Cardiac muscle cell (in vitro differentiated cells and primary cell): ENCODE results near the gene WIPI1. TPM values are rescaled to one million over a fixed set of nuclear protein-coding genes. Genes with fewer than 3 reads are reported as not detected.

ENCODE experiments used
- DNase-seq, 2 donors: peaks; one replicate each; pipeline versions ENCODE4 v3.0.0 to v3.0.0-alpha.2; 2010 to 2017; ENCODE audit warnings: low read depth in 1 of 2, low spot score in 1 of 2
- H3K27ac ChIP-seq: fragments of 200-600 bp; sonication (generic); 2 replicates; pipeline ENCODE4 v1.5.1; 2016
- H3K27me3 ChIP-seq: fragments of 200-600 bp; sonication (generic); 2 replicates; pipeline ENCODE4 v1.6.0; 2016; ENCODE audit warnings: control low read depth
- H3K36me3 ChIP-seq: fragments of 200-600 bp; sonication (generic); 2 replicates; pipeline ENCODE4 v1.5.1; 2016; ENCODE audit warnings: control low read depth
- H3K4me1 ChIP-seq: fragments of 200-600 bp; sonication (generic); 2 replicates; pipeline ENCODE4 v1.8.1; 2017; ENCODE audit warnings: low read depth, mild to moderate bottlenecking, mixed run types
- H3K4me3 ChIP-seq: fragments of 200-600 bp; sonication (generic); 2 replicates; pipeline ENCODE4 v1.5.1; 2016; ENCODE audit warnings: mild to moderate bottlenecking
- H3K9me3 ChIP-seq: fragments of 200-600 bp; sonication (generic); 2 replicates; pipeline ENCODE4 v1.5.1; 2017; ENCODE audit warnings: low read depth, mild to moderate bottlenecking, control low read depth
- polyA plus RNA-seq: library from polyadenylated mRNA; unstranded; fragments of >200 nt; fragmentation: Nextera tagmentation; extraction: Ambion mirVana; gene quantifications from 2 replicates; pipeline ENCODE4 v1.2.1, GENCODE V29; 2016
- total RNA-seq: library from RNA; depleted of rRNA; stranded (reverse); fragments of >200 nt; gene quantifications from 2 replicates; pipeline ENCODE4 v1.2.3, GENCODE V29; 2016
- TF ChIP-seq, protein P1 (sequence below): IDR thresholded peaks from 2 replicates; pipeline ENCODE4 v1.5.1; 2012; ENCODE audit warnings: low read depth, mild to moderate bottlenecking, low read length

WIPI1 gene, protein sequence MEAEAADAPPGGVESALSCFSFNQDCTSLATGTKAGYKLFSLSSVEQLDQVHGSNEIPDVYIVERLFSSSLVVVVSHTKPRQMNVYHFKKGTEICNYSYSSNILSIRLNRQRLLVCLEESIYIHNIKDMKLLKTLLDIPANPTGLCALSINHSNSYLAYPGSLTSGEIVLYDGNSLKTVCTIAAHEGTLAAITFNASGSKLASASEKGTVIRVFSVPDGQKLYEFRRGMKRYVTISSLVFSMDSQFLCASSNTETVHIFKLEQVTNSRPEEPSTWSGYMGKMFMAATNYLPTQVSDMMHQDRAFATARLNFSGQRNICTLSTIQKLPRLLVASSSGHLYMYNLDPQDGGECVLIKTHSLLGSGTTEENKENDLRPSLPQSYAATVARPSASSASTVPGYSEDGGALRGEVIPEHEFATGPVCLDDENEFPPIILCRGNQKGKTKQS
- total RNA-seq = 39.8 and 76.7 TPM in 2 replicates
- polyA plus RNA-seq = 57.5 and 72.5 TPM in 2 replicates

DNA sequence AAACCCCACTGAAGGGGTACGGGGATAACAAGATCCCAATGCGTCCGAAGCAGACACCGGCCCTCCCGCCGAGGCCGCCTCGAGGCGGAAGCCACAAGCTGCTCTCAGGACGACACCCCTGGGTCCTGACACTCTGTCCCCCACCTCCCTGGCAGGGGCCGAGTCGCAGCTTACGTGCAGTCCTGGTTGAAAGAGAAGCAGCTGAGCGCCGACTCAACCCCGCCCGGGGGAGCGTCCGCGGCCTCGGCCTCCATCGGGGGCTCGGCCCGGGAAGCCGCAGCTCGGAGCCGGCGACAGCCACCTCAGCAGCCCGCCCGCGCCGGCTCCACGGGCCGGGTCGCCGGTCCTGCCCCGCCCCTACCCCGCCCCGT lies at the start of gene WIPI1:
WIPI1 (minus strand) TSS at position 329 of the 371 bp plus-strand sequence; CDS start at position 254, 75 bp downstream.
- no peaks in the 10 kb centered on the region for H3K36me3 ChIP-seq
- peak within 1 kb of the TSS; percentile 65 for H3K4me3 ChIP-seq
- peak within 1 kb of the TSS; percentile 69 for H3K27ac ChIP-seq
- H3K27me3 ChIP-seq = no peaks in the 10 kb centered on the region
- no peaks in the 10 kb centered on the region for H3K9me3 ChIP-seq
- no peak for DNase-seq
- TF ChIP-seq, protein P1, sequence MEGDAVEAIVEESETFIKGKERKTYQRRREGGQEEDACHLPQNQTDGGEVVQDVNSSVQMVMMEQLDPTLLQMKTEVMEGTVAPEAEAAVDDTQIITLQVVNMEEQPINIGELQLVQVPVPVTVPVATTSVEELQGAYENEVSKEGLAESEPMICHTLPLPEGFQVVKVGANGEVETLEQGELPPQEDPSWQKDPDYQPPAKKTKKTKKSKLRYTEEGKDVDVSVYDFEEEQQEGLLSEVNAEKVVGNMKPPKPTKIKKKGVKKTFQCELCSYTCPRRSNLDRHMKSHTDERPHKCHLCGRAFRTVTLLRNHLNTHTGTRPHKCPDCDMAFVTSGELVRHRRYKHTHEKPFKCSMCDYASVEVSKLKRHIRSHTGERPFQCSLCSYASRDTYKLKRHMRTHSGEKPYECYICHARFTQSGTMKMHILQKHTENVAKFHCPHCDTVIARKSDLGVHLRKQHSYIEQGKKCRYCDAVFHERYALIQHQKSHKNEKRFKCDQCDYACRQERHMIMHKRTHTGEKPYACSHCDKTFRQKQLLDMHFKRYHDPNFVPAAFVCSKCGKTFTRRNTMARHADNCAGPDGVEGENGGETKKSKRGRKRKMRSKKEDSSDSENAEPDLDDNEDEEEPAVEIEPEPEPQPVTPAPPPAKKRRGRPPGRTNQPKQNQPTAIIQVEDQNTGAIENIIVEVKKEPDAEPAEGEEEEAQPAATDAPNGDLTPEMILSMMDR = no peak
- H3K4me1 ChIP-seq = peaks cover 23% of the 10 kb centered on the region

DNA sequence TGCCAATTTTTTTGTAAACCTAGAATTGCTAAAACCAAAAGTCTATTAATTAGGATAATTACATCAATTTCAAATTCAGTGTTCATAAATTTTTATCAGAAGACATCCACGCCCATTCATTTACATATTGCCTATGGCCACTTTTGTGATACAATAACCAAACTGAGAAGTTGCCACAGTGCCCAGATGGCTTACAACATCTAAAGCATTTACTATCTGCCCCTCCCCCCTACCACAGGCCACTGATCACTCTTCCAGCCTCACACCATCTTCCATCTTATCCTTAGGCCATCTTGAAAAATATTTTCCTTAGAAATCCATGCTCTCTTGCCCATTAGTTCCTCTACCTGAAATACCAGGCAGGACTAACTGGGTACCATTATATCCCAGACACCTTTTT lies 48.7 kb upstream of the WIPI1 start:
- no peak for DNase-seq
- TF ChIP-seq, protein P1 = no peak
- Histone ChIP-seq H3K27ac (no peak overlapping the region), H3K36me3 (no peaks in the 10 kb centered on the region), H3K27me3 (no peaks in the 10 kb centered on the region), H3K4me3 (no peak overlapping the region), H3K4me1 (peaks cover 13% of the 10 kb centered on the region), H3K9me3 (no peaks in the 10 kb centered on the region)

DNA sequence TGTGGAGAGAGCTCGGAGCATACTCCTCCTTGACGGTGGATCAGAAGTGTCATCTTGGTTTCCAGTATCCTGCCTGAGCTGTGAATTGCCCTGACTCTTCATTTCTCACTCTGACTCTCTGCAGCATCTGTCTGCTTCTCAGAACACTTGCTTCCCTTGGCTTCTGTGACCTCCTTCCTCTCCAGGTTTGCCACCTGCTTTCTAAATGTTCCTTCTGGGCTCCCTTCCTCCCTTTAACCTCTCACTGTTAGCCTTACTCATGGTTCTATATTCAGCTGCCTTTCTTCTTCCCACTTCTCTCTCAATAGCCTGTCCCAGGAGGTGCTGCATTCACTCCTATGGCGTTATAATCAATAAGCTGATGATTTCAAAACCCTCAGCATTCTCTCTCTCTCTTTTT lies 43.8 kb upstream of the WIPI1 start:
- TF ChIP-seq, protein P1 = no peak
- Histone ChIP-seq H3K27me3 (no peaks in the 10 kb centered on the region), H3K9me3 (no peaks in the 10 kb centered on the region), H3K4me1 (no peaks in the 10 kb centered on the region), H3K27ac (no peak overlapping the region), H3K4me3 (no peak overlapping the region), H3K36me3 (no peaks in the 10 kb centered on the region)
- DNase-seq = no peak

DNA sequence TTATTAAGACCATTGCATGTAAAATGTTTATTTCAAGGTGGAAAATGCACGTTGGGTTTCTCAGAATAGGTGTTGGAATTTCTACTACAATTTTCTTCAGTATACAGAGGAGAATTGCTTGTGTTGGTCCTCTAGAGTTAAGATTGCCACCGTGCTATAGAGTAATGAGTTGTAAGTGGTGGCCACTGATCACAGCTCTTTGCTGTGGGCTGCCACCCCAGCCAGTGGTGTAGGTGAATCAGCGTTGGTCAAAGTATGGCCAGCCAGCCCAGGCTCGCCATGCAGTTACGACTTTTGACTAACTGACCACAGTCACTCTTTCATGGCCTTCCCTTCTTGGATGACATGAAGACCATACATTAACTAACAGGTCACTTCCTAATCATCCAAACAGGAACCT lies 42.3 kb upstream of the WIPI1 start:
- Histone ChIP-seq H3K27ac (no peak overlapping the region), H3K36me3 (no peaks in the 10 kb centered on the region), H3K4me3 (no peak overlapping the region), H3K9me3 (no peaks in the 10 kb centered on the region), H3K27me3 (no peaks in the 10 kb centered on the region), H3K4me1 (no peaks in the 10 kb centered on the region)
- DNase-seq = no peak
- TF ChIP-seq, protein P1 = no peak

DNA sequence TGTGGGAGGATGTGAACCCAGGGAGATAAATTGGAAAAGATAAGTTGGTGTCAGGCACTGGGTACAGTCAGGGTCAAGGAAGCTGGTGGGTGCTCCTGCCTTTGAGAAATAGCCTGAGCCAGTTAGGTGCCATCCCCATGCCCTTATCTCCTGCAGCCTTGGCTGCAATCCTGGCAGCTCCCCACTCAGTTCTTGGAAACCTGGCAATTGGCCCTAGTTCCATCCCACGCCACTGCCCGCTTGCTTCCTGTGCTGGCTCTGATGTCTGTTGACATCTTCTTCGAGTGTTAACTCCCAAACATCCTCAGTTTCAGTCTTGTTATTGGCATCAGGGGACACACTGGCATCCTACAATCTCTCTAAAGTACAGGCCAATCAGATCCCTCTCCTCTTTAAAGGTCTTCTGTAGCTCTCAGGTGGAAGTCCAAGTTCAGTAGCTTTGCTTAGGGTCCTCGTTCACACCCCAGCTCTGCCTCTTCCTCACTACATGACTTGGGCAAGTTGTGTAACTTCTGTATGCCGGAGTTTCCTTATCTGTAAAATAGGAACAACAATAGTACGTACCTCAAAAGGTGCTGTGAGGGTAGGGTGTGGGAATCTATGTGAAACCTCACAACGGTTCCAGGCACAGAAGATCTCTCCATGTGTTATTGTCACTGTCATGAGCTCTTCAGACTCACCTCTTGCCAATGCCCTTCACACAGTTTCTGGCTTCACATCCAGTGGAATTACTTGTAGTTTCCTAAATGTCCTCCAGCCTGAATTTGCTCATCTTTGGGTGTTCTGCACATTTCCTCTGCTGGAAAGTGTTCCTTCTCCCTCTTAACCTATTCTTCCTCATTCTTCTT lies 41.4 kb upstream of the WIPI1 start:
- DNase-seq = peak in 1 of 2 donors; percentile 68
- TF ChIP-seq, protein P1 = no peak
- H3K4me1 ChIP-seq = no peaks in the 10 kb centered on the region
- no peak overlapping the region for H3K4me3 ChIP-seq
- H3K27ac ChIP-seq = no peak overlapping the region
- no peaks in the 10 kb centered on the region for H3K9me3 ChIP-seq
- no peaks in the 10 kb centered on the region for H3K27me3 ChIP-seq
- H3K36me3 ChIP-seq = no peaks in the 10 kb centered on the region
